ENCODE results near the gene L3MBTL2. TPM values are rescaled to one million over a fixed set of nuclear protein-coding genes. Genes with fewer than 3 reads are reported as not detected.

Gene L3MBTL2
- total and polyA plus RNA-seq, 2 of the 13 experiments (the other 11 are each of a cell fraction or from before 2014, with no cell fraction given), result 13.8 to 33.7 TPM

- TF ChIP-seq ZBTB10 (CRISPR knock-in tag; IDR thresholded peaks at IDR 0.05; ENCODE audit: borderline replicate concordance), result 0 out of 2 replicates have a peak, but pooled peaks have one; percentile 39
- TF ChIP-seq GATAD2A (CRISPR knock-in tag; IDR thresholded peaks at IDR 0.05), result peak; percentile 81
- peak; percentile 86; the same call in 1 of the 2 replicates for TF ChIP-seq HMG20A (CRISPR knock-in tag; IDR thresholded peaks at IDR 0.05; ENCODE audit: borderline replicate concordance)
- TF ChIP-seq ZMAT5 (CRISPR knock-in tag; IDR thresholded peaks at IDR 0.05; ENCODE audit: borderline replicate concordance, low read depth), result no peak
- TF ChIP-seq HNF4G (IDR thresholded peaks at IDR 0.05; ENCODE audit: borderline replicate concordance, low read depth, low read length), result no peak
- TF ChIP-seq HNF4G (CRISPR knock-in tag; IDR thresholded peaks at IDR 0.05; ENCODE audit: borderline replicate concordance, low read depth), result peak; percentile 72; the same call in 1 of the 2 replicates
- TF ChIP-seq ZSCAN30 (CRISPR knock-in tag; IDR thresholded peaks at IDR 0.05), result no peak
- no peak for TF ChIP-seq SNAPC5 (CRISPR knock-in tag; IDR thresholded peaks at IDR 0.05; ENCODE audit: borderline replicate concordance)
- TF ChIP-seq DZIP1 (CRISPR knock-in tag; IDR thresholded peaks at IDR 0.05), result no peak
- TF ChIP-seq SNRNP70 (IDR thresholded peaks at IDR 0.05; ENCODE audit: low read depth, low read length), result no peak
- TF ChIP-seq DNMT3B (CRISPR knock-in tag; conservative IDR thresholded peaks at IDR 0.05), result no peak
- TF ChIP-seq SIX4 (CRISPR knock-in tag; IDR thresholded peaks at IDR 0.05), result no peak
- peak; percentile 49; the same call in 1 of the 2 replicates for TF ChIP-seq FOXJ3 (CRISPR knock-in tag; IDR thresholded peaks at IDR 0.05; ENCODE audit: borderline replicate concordance)
- 0 out of 2 replicates have a peak, but pooled peaks have one; percentile 16 for TF ChIP-seq ZBTB26 (CRISPR knock-in tag; IDR thresholded peaks at IDR 0.05; ENCODE audit: borderline replicate concordance)
- TF ChIP-seq GABPA (IDR thresholded peaks at IDR 0.05; ENCODE audit: low read depth, low read length), result no peak
- TF ChIP-seq GABPA (CRISPR knock-in tag; IDR thresholded peaks at IDR 0.05; ENCODE audit: low read depth), result 0 out of 2 replicates have a peak, but pooled peaks have one; percentile 23
- TF ChIP-seq ZNF597 (CRISPR knock-in tag; IDR thresholded peaks at IDR 0.05), result no peak
- peak; percentile 86; the same call in 1 of the 2 replicates for TF ChIP-seq ZNF788 (CRISPR knock-in tag; IDR thresholded peaks at IDR 0.05; ENCODE audit: borderline replicate concordance)
- TF ChIP-seq ZBTB1 (CRISPR knock-in tag; IDR thresholded peaks at IDR 0.05; ENCODE audit: borderline replicate concordance), result no peak
- TF ChIP-seq NR1H2 (CRISPR knock-in tag; IDR thresholded peaks at IDR 0.05; ENCODE audit: borderline replicate concordance, low read depth), result no peak
- peak; percentile 58; the same call in 1 of the 2 replicates for TF ChIP-seq PHF21A (CRISPR knock-in tag; IDR thresholded peaks at IDR 0.05)
Observed at GRCh38 chr22:41234815-41235695, 29.9 kb downstream of the L3MBTL2 start (continued).
